GM12872 (cell line): Measurements from ENCODE around the gene CFAP20DC.

ENCODE experiments used
- TF ChIP-seq, protein P1 (sequence below): IDR thresholded peaks from 3 replicates; pipeline ENCODE4 v1.5.1; 2011; ENCODE audit warnings: low read depth, mild to moderate bottlenecking, low read length, moderate library complexity; ENCODE audit not compliant: insufficient read depth

The CFAP20DC gene

DNA sequence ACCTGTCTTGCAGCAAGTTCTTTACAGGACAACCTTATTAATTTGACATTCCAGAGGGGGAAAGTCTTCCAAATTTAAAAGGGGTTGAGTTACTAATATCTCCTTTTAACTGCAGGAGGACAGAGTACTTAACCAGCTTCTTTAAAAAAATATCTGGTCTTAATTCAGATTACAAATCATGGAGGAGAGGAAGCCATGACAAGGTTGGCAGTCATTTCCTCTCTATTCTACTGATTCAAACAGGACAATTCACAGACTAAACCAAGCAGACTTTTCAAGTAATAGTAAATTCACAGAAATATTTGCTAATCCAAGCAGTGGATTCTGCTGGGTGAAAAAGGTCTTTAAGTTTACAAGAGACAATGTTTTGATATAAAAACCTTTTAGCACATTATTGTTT is 185.3 kb downstream of the CFAP20DC start:
- TF ChIP-seq, protein P1, sequence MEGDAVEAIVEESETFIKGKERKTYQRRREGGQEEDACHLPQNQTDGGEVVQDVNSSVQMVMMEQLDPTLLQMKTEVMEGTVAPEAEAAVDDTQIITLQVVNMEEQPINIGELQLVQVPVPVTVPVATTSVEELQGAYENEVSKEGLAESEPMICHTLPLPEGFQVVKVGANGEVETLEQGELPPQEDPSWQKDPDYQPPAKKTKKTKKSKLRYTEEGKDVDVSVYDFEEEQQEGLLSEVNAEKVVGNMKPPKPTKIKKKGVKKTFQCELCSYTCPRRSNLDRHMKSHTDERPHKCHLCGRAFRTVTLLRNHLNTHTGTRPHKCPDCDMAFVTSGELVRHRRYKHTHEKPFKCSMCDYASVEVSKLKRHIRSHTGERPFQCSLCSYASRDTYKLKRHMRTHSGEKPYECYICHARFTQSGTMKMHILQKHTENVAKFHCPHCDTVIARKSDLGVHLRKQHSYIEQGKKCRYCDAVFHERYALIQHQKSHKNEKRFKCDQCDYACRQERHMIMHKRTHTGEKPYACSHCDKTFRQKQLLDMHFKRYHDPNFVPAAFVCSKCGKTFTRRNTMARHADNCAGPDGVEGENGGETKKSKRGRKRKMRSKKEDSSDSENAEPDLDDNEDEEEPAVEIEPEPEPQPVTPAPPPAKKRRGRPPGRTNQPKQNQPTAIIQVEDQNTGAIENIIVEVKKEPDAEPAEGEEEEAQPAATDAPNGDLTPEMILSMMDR, result no peak

DNA sequence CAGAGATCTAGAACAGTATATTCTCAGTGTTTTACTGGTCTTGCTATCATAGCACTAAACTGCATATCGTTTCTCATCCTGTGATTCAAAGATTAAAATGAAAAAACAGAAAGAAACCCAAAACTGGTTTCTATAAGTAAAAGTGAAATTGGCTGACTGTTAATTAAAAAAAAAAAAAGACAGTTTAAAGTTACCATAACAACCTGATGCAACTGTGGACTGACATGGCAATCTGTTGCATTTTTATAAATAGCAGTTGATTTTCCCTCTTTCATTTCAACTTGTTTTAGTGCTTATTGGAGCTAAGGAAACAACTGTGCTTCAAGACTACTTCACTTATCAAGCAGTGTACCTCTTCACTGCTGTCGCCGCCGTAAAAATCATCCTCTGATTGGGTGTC is 186.6 kb downstream of the CFAP20DC start:
- TF ChIP-seq, protein P1, result no peak

DNA sequence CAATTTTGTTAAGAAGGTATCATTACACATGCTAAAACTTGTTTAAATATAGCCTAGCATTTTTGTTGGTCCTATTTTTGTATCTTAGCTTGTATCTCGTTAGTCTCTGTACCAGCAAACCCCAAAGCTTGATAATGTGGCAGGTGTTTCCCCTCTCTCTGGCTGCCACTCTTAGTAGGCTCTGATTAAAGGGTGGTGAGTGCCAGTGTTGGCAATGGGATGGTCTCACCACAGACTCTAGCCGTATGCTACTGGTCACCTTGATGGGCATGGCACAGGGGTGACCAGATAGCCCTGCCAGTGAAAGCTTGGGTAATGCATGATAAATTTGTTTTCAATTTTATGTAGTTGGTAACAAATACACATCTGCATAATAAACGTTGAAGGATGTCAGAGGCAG is 188.3 kb downstream of the CFAP20DC start:
- TF ChIP-seq, protein P1, result no peak

DNA sequence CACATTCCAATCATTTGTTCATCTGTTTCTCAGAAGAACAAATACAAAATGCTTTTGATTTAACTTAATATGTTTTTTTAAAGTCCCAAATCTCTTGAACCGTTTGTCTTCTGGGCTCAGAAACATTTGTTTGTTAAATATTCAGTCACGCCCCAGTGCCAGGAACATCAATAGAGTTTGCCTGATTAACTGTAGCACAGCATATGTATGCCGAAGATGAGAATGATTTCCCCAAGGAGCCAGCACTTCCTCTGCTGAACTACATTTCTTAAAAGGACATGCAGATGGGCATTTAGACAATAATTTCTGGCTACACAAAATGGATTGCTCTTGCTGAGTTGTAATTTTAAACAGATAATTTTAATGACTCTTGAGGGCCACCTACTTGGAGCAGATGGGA is 191.7 kb downstream of the CFAP20DC start:
- TF ChIP-seq, protein P1, result no peak

DNA sequence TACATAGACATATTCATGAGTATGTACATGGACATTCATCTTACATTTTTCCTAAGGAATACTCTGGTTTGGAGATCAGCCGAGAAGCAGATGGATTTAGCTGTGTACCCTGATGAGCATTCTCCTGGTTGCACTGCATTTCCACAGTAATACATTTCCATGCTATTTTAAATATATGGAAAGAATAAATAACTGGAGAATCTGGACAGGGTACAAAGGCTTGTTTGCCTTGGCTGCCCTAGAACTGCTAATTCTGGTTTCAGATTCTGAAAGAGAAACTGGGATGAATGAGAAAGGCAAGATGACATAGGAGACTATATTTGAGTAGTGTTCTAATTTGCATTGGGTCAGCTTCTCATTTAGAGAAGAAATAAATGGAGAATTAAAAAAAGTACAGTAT is 192.4 kb downstream of the CFAP20DC start:
- TF ChIP-seq, protein P1, result no peak

DNA sequence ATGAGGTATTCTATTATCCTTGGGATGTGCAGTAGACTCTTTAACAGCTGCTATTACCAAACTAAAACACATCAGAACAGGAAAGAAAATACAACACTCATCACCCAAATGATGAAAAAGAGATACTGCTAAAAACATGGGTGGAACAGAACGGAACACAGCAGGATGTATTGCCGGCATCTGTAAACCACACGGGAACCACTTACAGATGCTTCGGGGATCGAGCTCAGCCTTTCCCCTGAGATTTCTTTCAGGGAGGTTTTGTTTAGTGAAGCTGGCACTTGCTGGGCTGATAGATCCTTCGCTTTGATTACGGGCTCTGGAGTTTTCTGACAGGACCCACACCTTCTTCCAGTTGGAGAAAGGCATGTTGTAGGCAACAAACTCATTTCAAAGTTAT is 201.0 kb downstream of the CFAP20DC start:
- TF ChIP-seq, protein P1, result no peak

DNA sequence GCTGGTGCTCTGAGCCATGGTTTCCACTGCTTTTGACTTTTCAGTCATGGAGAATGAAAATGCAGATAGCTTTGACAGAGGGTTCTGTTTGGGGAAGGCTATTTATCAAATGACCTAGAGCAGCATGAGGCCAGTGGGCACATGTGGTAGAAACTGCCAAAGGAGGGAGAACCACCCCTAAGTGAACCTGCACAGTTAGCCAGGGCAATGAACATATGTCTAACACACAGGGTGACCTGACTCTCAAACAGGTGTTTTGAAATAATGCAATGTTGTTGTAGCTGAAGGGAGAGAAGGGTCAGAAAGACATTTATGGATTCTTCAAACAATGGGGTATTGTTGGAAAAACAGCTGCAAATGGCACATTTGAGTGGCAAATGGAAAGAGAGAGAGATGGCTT is 208.9 kb downstream of the CFAP20DC start:
- TF ChIP-seq, protein P1, result no peak

DNA sequence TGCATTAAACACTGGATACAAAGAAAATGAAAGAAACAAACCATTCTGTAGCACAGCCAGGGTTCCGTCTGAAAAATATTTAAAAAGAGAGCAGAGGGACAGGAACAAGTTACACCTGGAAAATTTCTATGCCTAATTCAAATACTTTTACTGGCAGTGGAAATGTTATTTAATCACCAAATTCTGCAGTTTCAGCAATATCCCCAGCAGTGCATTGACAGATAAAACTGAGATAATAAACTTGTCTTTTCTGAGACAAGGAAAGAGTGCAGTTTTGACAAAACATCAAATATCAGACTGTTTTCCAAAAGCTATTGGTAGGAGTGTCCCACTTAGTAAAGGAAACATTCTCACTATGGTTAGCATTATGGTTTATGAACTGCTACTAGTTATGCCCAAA is 209.9 kb downstream of the CFAP20DC start:
- TF ChIP-seq, protein P1, result no peak
